ENCODE data around the gene HECTD3. TPM values are rescaled to one million over a fixed set of nuclear protein-coding genes. Genes with fewer than 3 reads are reported as not detected.

The HECTD3 gene
- total and polyA plus RNA-seq, 4 donors, result 21.9 to 46.7 (median 31.0) TPM

GRCh38 chr1:45016090-45016697, 5.1 kb upstream of the HECTD3 start:
- H3K9ac ChIP-seq (ENCODE audit: insufficient read depth in 1 of 2, low read length in 2 of 2), result no peak overlapping the region
- H3K27ac ChIP-seq (ENCODE audit: low read depth in 1 of 2, low read length in 1 of 2), result no peak overlapping the region
- H3K4me3 ChIP-seq, result no peak overlapping the region
- no peak for ATAC-seq (ENCODE audit: insufficient read depth, low FRiP score)
- 60 to 73% methylated on average over 2 of the region's 2 CpGs for WGBS, 2 donors
- peaks cover 0 to 12% (median 7%) of the 10 kb centered on the region in 4 donors for H3K36me3 ChIP-seq (ENCODE audit: control insufficient read depth in 4 of 4, insufficient read depth in 4 of 4, low read length in 4 of 4)
- no peaks in the 10 kb centered on the region for H3K9me3 ChIP-seq (ENCODE audit: control insufficient read depth in 4 of 4, insufficient read depth in 3 of 4, low read length in 3 of 4)
- peaks cover 0 to 21% (median 12%) of the 10 kb centered on the region in 5 donors for H3K4me1 ChIP-seq (ENCODE audit: control insufficient read depth in 5 of 5, insufficient read depth in 5 of 5, low read length in 5 of 5)
- DNase-seq, result no peak
- no peaks in the 10 kb centered on the region for H3K27me3 ChIP-seq (ENCODE audit: control insufficient read depth in 3 of 3, insufficient read depth in 3 of 3, low read length in 2 of 3)
- TF ChIP-seq CTCF (IDR thresholded peaks at IDR 0.05; ENCODE audit: control extremely low read depth, extremely low read depth), result no peak

GRCh38 chr1:45015683-45016082, 4.6 kb upstream of the HECTD3 start:
- no peak overlapping the region for H3K4me3 ChIP-seq
- H3K9ac ChIP-seq (ENCODE audit: insufficient read depth in 1 of 2, low read length in 2 of 2), result no peak overlapping the region
- no peak overlapping the region for H3K27ac ChIP-seq (ENCODE audit: low read depth in 1 of 2, low read length in 1 of 2)
- no peak for DNase-seq
- peaks cover 0 to 12% (median 7%) of the 10 kb centered on the region in 4 donors for H3K36me3 ChIP-seq (ENCODE audit: control insufficient read depth in 4 of 4, insufficient read depth in 4 of 4, low read length in 4 of 4)
- WGBS, 2 donors, result 72 to 91% methylated on average over 2 of the region's 2 CpGs
- no peak for TF ChIP-seq CTCF (IDR thresholded peaks at IDR 0.05; ENCODE audit: control extremely low read depth, extremely low read depth)
- H3K27me3 ChIP-seq (ENCODE audit: control insufficient read depth in 3 of 3, insufficient read depth in 3 of 3, low read length in 2 of 3), result no peaks in the 10 kb centered on the region
- H3K4me1 ChIP-seq (ENCODE audit: control insufficient read depth in 5 of 5, insufficient read depth in 5 of 5, low read length in 5 of 5), result peaks cover 0 to 21% (median 12%) of the 10 kb centered on the region in 5 donors
- no peak for ATAC-seq (ENCODE audit: insufficient read depth, low FRiP score)
- no peaks in the 10 kb centered on the region for H3K9me3 ChIP-seq (ENCODE audit: control insufficient read depth in 4 of 4, insufficient read depth in 3 of 4, low read length in 3 of 4)

GRCh38 chr1:45014321-45015028, 3.4 kb upstream of the HECTD3 start:
- H3K4me1 ChIP-seq (ENCODE audit: control insufficient read depth in 5 of 5, insufficient read depth in 5 of 5, low read length in 5 of 5), result peaks cover 0 to 28% (median 19%) of the 10 kb centered on the region in 5 donors
- WGBS, 2 donors, result 41 to 43% methylated on average over 6 of the region's 6 CpGs
- H3K4me3 ChIP-seq, result no peak overlapping the region
- peak; percentile 81 for TF ChIP-seq CTCF (IDR thresholded peaks at IDR 0.05; ENCODE audit: control extremely low read depth, extremely low read depth)
- H3K27ac ChIP-seq (ENCODE audit: low read depth in 1 of 2, low read length in 1 of 2), result no peak overlapping the region
- H3K9ac ChIP-seq (ENCODE audit: insufficient read depth in 1 of 2, low read length in 2 of 2), result no peak overlapping the region
- ATAC-seq (ENCODE audit: insufficient read depth, low FRiP score) (no peak), DNase-seq (peak; percentile 86 to 92 (median 87))
- peaks cover 0 to 16% (median 10%) of the 10 kb centered on the region in 4 donors for H3K36me3 ChIP-seq (ENCODE audit: control insufficient read depth in 4 of 4, insufficient read depth in 4 of 4, low read length in 4 of 4)
- no peaks in the 10 kb centered on the region for H3K27me3 ChIP-seq (ENCODE audit: control insufficient read depth in 3 of 3, insufficient read depth in 3 of 3, low read length in 2 of 3)
- H3K9me3 ChIP-seq (ENCODE audit: control insufficient read depth in 4 of 4, insufficient read depth in 3 of 4, low read length in 3 of 4), result no peaks in the 10 kb centered on the region

Measured in lung (tissue), 12 donors.